HG03103 (cell line): ENCODE results near the gene DNAAF5.
"Not testable (repeated sequence)": the region's sequence is repeated elsewhere in the genome, so short reads cannot be mapped to it uniquely, and the experiment has no call there.

ENCODE experiments used
- ATAC-seq: cut with Tn5 transposase; IDR thresholded peaks from one replicate; pipeline ENCODE4 v1.9.1; 2021; ENCODE audit warnings: low read depth; ENCODE audit not compliant: unreplicated experiment

The DNAAF5 gene

DNA sequence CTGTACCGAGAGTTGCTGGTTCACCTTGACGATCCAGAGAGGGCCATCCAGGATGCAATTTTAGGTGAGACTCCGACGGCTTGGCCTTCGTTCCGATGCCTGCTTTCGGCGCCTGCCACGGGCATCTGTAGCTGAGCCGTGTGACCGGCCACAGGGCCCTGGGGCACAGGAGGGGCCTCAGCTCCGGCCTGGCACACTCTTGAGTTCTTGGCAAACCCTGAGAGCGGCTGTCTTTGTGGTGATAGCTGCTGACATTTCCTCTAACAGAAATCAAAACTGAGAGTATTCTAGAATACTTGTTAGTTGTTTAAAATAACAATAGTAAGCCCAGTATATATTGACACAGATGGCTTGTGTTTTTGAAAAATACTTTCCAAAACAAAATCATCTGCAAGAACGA lies 53.6 kb downstream of the DNAAF5 start:
- ATAC-seq, result no peak

DNA sequence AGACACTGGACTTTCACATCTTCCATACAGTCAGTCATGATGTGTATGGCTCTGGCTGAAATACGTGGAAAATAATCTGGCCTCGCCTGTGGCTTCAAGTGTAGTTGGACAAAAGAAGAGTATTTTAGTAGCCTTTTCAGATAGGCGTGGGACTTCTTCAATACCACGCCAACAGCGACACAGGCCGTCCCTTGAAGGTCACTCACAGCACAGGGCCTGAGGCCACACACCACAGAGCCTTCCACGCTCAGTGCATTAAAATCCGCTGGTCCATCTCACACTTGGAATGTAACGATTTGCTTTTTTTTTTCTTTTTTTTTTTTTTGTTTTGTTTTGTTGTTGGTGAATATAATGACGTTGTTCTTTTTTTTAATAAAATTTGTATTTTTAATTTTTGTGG lies 54.0 kb downstream of the DNAAF5 start:
- ATAC-seq, result no peak

DNA sequence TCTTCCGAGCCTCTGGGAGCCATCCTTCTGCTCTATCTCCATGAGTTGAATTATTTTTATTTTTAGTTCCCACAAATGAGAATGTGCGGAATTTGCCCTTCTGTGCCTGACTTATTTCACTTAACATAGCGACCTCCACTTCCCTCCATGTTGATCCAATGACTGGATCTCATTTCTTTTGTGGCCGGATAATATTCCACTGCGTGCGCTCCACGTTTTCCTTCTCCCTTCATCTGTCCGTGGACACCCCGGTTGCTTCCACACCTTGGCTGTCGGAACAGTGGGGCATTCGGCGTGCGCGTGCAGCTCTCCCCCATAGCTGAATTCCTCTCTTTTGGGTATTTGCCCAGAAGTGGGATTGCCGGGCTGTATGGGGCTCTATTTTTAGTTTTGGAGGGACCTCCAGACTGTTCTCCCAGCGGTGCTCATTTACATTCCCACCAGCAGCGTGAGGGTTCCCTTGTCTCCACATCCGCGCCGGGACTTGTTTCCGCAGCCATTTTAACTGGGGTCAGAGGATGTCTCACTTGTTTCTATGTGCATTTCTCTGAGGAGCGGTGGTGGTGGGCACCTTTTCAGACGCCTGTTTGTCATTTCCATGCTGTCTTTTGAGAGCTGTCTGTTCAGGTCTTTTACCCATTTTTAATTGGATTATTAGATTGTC lies 54.8 kb downstream of the DNAAF5 start:
- no peak for ATAC-seq

DNA sequence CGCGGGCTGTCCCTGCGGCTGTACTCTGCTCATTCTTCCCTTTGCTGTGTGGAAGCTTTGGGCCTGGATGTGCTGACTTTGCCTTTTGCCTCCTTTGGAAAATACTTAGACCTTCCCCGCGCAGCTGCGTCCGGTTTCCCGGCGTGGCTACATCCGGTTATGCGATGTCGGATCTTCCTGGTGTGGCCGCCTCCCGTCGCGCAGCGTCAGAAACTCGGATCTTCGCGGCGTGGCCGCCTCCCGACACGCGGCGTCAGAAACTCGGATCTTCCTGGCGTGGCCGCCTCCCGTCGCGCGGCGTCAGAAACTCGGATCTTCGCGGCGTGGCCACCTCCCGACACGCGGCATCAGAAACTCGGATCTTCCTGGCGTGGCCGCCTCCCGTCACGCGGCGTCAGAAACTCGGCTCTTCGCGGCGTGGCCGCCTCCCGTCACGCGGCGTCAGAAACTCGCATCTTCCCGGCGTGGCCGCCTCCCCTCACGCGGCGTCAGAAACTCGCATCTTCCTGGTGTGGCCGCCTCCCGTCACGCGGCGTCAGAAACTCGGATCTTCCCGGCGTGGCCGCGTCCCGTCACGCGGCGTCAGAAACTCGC lies 55.5 kb downstream of the DNAAF5 start:
- ATAC-seq, result no peak

DNA sequence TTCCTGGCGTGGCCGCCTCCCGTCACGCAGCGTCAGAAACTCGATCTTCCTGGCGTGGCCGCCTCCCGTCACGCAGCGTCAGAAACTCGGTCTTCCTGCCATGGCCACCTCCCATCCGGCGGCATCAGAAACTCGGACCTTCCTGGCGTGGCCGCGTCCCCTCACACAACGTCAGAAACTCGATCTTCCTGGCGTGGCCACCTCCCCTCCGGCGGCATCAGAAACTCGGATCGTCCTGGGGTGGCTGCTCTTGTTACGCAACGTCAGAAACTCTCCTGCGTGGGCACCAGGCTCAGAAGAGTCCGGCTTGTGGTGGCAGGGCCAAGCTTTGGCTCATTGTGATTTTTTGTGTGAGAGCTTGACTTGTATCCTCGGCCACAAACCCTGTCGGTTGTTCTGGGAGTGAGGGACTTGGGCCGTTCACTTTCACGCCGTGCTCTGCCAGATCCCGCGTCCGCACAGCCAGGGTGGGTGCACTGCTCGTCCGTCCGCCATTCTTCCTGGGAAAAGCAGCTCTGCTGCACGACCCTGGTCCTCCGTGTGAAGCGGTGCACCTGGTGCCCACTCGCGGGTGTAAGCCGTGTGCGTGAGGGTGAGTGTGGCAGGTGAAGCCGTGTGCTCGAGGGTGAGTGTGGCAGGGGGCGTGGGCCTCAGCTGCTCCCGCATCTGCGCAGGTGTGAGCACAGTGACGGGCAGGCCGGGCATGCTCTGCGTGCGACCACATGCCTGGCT lies 56.4 kb downstream of the DNAAF5 start:
- no peak for ATAC-seq

DNA sequence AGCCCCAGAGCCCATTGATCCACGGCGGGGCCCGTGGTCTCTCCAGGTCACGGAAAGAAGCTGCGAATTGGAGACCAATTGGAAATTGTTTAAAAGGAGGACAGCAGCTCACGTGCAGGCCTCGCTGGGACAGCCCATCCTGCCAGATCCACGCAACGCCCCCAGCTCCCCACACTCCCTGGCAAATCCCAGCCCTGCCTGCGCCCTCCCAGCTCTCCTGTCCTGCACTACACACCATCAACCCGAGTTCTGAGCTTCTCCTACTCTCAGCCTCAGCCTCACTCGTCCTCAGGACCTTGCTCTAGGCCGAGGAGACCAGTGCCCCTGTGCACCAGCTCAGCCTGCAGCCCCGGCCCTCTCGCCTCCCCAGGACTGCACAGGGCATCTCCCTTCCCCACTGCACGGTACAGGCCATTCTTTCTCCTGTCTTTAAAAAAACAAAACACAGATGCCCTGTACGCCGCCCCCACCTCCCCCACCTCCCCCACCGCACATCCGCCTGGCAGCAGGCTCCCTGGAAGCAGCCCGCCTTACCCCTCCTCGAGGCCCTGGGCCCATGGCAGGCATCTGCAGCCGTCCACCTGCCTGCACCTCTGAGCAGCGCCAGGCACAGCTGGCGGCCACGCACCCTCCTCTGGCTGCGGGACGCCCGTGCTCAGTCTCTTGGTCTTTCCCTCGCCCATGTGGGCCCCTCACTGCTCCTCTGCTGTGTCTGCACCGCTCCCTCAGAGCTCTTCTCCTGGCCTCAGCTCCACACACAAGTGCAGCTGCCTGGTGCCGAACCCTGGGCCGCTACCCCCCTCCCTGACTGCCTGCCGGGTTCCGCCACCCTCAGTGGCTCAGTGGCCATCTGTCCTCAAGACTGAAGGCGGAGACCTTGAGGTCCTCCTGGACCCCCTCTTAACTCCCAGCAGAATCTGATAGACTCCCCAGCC lies 57.3 kb downstream of the DNAAF5 start:
- no peak for ATAC-seq

DNA sequence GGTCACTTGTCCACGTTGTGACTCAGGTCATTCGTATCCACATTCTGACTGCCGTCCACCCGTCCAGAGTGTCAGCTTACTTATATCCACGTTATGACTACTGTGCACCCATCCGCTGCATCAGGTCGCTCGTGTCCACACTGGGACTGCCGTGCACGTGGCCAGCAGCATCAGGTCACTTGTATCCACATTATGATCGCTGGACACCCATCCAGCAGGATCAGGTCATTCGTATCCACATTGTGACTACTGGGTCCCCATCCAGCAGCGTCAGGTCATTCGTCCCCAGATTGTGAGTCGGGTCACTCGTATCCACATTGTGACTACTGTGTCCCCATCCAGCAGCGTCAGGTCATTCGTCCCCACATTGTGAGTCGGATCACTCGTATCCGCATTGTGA lies 58.5 kb downstream of the DNAAF5 start:
- no peak for ATAC-seq

DNA sequence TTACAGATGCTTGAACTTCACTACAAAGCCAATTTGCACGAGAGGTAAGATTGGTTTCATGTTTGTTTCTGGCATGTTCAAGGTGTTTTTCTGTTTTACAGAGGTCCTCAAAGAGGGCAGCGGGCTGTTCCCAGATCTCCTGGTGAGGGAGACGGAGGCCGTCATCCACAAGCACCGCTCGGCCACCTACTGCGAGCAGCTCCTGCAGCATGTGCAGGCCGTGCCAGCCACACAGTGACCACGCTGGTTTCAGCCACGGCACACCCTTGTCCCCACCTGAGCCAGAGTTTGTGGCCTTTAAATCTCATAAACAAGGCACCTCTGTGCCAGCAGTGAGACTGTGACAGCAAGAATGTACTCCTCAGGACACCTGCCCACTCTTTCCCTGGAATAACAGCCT lies 58.9 kb downstream of the DNAAF5 start:
- no peak for ATAC-seq

DNA sequence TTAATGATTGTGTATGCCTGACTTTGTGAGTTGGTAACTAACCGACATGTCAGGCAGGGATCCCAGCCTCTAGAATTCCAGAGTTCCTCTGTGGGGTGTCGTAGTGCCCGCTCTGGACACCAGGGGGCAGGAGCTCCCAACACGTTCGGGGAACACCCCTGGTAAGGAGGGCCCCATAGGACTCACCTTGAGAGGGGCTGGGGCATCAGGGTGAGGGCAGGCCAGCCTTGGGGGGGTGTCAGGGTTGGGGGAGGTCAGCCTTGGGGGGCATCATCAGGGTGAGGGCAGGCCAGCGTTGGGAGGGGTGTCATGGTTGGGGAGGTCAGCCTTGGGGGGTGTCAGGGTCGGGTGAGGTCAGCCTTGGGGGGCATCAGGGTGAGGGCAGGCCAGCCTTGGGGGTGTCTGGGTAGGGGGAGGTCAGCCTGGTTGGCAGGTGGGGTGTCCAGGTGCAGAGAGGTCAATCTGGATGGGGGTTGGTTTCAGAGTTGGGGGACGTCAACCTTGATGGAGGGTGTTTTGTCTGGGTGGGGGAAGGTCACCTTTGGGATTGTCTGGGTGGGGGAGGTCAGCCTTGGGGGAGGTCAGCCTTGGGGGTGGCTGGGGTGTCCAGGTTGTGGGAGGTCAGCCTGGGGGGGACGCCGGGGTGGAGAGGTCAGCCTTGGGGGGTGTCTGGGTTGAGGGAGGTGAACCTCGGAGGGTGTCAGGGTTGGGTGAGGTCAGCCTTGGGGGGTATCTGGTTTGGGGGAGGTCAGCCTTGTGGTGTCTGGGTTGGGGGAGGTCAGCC lies 60.2 kb downstream of the DNAAF5 start:
- ATAC-seq, result no peak

DNA sequence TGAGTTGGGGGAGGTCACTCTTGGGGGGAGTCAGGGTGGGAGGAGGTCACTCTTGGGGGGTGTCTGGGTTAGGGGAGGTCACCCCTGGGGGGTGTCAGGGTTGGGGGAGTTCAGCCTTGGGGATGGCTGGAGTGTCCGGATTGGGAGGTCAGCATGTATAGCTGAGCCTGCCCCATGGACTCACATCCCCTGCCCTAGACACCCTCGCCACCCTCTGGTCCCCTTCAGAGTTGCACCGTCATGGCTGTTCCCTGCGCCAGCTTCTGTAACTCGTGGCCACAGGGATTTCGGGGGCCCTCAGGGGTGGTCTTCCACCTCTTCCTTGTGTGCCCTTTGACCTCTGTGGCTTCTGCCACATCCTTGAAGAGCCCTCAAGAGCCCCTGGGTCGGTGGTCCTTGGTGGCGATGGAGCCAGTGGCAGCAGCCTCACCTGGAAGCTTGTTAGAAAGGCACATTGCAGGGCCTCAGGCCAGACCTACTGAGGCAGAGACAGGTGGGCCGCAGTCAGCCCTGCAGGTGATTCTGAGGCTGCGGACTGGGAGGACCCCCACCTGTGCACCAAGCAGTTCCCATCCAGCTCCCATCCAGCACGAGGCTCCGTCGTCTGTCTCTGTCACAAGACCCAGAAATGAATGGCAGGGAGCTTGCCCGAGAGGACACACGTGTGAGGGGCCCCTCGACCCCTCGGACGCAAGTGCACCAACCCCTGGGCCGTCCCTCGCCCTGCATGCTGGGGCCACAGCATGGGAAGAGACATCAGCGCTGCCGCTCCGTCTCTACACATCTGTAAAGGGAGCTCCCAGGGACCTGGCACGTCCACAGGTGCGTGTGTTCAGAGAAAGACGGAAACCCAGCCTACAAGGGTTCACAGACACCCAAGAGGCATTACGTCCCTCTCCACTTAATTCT lies 61.1 kb downstream of the DNAAF5 start:
- no peak for ATAC-seq

DNA sequence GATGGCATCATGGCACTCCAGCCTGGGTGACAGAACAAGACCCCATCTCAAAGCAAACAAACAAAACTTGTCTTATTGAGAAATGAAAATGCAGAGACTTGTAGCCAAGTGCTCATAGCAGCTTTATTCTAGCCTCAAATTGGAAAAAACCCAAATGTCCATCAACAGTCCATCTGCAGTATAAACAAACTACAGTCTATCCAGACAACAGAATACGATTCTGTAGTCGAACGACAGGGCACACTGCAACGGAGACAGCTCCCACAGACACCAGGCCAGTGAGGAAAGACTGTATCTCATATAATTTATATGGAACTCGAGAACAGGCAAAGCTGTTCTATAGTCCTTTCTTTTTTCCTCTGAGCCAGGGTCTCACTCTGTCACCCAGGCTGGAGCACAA lies 65.0 kb downstream of the DNAAF5 start:
- no peak for ATAC-seq

DNA sequence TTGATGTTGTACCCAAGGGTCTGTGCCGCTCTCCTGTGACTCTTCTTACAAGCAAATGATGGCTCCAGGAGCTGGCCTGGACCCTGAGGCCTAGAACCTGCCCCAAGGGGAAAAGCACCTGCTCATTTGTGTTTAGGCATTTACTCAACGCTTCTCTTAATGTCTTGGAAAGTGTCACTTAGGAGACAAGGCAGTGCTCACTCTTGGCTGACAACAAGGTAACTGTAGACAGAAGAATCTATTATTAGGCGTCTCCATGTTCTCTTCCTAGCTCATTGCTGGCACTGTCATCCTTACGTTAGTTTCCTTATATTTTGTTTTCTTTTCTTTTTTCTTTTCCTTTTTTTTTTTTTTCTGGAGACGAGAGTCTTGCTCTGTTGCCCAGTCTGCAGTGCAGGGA lies 67.7 kb downstream of the DNAAF5 start:
- no peak for ATAC-seq

DNA sequence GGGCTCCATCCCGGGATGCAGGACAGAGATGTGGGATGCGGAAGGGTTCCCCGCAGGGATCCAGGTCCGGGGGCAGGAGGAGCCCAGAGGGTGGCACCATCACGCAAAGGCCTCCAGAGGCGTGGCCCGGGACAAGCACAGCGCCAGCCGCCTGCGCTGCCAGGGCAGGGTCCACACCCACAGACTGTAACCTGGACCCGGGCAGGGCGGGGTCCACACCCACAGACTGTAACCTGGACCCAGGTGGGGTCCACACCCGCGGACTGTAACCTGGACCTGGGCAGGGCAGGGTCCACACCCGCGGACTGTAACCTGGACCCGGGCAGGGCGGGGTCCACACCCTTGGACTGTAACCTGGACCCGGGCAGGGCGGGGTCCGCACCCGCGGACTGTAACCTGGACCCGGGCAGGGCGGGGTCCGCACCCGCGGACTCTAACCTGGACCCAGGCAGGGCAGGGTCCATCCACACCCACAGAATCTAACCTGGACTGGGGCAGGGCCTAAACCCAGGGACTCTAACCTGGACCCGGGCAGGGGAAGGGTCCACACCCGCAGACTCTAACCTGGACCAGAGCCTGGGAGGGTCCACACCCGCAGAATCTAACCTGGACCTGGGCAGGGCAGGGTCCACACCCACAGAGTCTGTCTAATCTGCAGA lies 68.3 kb downstream of the DNAAF5 start:
- no peak for ATAC-seq

DNA sequence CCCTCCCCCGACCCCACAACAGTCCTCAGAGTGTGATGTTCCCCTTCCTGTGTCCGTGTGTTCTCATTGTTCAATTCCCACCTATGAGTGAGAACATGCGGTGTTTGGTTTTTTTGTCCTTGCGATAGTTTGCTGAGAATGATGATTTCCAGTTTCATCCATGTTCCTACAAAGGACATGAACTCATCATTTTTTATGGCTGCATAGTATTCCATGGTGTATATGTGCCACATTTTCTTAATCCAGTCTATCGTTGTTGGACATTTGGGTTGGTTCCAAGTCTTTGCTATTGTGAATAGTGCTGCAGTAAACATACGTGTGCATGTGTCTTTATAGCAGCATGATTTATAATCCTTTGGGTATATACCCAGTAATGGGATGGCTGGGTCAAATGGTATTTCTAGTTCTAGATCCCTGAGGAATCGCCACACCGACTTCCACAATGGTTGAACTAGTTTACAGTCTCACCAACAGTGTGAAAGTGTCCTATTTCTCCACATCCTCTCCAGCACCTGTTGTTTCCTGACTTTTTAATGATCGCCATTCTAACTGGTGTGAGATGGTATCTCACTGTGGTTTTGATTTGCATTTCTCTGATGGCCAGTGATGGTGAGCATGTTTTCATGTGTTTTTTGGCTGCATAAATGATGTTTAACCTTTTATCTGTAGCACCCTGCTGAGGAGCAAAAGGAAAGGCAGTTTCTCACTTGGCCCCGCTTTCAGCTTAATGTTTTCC lies 70.1 kb downstream of the DNAAF5 start:
- ATAC-seq, result not testable (repeated sequence)

DNA sequence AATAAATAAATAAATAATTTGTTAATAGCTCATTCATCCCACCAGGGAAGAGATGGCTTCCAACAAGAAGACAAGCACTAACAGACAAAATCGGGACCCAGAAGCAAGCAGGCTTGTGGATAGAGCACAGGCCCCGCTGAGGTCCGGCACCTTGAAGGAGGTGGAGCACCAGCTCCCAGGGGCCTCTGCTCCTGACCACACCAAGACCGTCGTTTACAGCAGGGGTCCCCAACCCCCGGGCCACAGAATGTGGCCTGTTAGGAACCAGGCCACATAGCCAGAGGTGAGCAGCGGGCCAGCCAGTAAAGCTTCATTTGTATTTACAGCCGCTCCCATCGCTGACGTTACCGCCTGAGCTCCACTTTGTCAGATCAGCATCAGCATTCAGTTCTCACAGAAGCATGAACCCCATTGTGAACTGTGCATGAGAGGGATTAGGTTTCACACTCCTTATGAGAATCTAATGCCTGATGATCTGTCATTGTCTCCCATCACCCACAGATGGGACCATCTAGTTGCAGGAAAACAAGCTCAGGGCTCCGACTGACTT lies 72.5 kb downstream of the DNAAF5 start:
- no peak for ATAC-seq

DNA sequence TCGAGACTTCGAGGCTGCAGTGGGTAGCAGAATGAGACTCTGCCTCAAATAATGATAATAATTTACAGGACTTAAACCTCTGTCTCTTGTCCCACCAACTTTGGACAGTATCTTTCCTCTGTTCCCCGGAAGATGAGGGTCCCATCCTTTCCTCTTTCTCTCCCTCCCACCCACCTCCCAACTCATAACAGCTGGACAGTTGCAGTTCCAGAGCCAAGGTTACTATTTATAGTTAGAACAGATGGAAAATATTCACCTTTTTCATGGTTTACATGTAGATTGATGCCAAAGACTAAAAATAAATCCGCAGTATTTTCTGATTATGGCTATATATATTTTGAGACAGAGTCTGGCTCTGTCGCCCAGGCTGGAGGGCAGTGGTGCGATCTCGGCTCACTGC lies 74.2 kb downstream of the DNAAF5 start:
- no peak for ATAC-seq

DNA sequence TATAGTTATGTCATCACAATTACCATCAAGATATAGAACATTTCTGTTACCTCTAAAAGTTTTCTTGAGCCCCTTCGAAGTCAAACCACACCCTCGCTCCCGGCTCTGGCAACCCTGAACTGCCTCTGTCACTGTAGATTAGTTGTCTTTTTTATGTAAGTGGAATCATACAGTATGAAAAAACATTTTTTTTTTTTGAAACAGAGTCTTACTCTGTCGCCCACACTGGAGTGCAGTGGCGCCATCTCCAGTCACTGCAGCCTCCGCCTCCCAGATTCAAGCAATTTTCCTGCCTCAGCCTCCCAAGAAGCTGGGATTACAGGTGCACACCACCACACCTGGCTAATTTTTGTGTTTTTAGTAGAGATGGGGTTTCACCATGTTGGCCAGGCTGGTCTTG lies 74.9 kb downstream of the DNAAF5 start:
- ATAC-seq, result not testable (repeated sequence)

DNA sequence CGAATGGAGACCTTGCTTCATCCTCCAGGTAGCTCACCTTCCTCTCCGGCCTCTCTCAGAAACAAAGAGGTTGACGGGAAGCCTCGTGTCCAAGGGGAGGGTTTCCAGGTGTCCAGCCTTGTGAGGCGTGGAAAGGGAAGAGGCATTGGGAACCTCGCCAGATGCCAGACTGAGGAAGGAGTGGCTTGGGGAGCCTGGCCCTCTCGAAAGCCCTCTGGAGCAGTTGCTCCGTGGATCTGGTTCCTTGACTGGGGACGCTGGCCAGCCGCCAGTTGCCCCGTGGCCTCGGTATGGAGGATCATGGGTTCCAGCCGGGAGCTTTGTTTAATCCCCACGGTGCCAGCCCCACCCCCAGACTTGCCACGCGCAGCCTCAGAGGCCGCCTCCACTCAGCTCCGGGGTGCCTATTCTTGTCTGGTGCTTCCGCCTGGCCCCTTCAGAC lies 75.5 kb downstream of the DNAAF5 start:
- ATAC-seq, result no peak
